Measurements from ENCODE around the gene SEZ6. TPM values are rescaled to one million over a fixed set of nuclear protein-coding genes. Genes with fewer than 3 reads are reported as not detected.

Gene SEZ6
- total and polyA plus RNA-seq, 7 donors: 0.36 to 0.99 (median 0.54) TPM; not detected in 3

- H3K36me3 ChIP-seq: peaks cover 51 to 70% (median 58%) of the 10 kb centered on the region in 4 donors
- TF ChIP-seq EP300 (IDR thresholded peaks at IDR 0.05) (no peak), POLR2A (IDR thresholded peaks at IDR 0.05) (no peak), POLR2AphosphoS5 (IDR thresholded peaks at IDR 0.05) (peak in 2 of 4 donors; percentile 20 to 63)
- TF ChIP-seq, protein P1, sequence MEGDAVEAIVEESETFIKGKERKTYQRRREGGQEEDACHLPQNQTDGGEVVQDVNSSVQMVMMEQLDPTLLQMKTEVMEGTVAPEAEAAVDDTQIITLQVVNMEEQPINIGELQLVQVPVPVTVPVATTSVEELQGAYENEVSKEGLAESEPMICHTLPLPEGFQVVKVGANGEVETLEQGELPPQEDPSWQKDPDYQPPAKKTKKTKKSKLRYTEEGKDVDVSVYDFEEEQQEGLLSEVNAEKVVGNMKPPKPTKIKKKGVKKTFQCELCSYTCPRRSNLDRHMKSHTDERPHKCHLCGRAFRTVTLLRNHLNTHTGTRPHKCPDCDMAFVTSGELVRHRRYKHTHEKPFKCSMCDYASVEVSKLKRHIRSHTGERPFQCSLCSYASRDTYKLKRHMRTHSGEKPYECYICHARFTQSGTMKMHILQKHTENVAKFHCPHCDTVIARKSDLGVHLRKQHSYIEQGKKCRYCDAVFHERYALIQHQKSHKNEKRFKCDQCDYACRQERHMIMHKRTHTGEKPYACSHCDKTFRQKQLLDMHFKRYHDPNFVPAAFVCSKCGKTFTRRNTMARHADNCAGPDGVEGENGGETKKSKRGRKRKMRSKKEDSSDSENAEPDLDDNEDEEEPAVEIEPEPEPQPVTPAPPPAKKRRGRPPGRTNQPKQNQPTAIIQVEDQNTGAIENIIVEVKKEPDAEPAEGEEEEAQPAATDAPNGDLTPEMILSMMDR (IDR thresholded peaks at IDR 0.05): no peak
- intact Hi-C loops (cut with DNase I): no loop called here
- no peaks in the 10 kb centered on the region for H3K27me3 ChIP-seq
- peak overlapping the region; percentile 72 to 88 (median 84) for H3K27ac ChIP-seq
- H3K4me3 ChIP-seq: no peak overlapping the region
- peak; percentile 87 for DNase-seq
- peaks cover 0 to 37% (median 34%) of the 10 kb centered on the region in 4 donors for H3K4me1 ChIP-seq
- 49 to 66% methylated on average over 6 of the region's 6 CpGs for WGBS, 2 donors
- no peaks in the 10 kb centered on the region for H3K9me3 ChIP-seq
Observed at GRCh38 chr17:28908640-28909167, 97.1 kb downstream of the SEZ6 start.

DNA sequence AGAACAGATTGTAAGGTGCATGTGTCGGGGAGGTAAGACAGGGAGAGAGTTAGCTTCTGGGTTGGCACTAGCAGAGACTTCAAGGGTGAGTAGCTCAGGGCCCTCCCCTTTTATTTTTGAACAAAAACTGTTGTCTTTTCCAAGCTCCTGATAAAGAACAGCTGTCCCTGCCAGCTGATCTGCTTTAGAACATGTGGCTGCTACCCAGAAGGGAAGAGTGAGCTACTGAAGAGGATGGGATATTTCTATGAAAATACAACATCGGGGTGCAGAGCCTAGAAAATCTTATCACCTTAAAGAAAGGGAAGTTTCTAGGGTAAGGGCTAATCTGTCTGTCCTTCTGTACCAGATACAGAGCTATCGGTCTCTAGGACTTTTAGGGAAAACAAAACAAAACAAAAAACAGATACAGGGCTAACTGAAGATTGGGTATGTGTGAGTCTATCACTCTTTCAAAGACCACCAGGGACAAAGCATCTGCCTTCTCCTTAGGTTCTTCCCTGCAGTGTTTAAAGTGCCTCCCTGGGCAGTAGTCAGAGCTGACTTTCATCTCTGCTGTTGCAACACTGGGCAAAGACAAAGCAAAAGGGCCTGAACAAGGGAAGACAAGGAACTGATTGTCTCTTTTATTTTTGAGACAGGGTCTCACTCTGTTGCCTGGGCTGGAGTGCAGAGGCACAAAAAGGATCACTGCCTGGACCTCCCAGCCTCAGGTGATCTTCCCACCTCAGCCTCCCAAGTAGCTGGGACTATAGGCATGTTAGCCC, 97.9 kb downstream of the SEZ6 start:
- H3K27ac ChIP-seq: peak overlapping the region; percentile 72 to 88 (median 84)

DNA sequence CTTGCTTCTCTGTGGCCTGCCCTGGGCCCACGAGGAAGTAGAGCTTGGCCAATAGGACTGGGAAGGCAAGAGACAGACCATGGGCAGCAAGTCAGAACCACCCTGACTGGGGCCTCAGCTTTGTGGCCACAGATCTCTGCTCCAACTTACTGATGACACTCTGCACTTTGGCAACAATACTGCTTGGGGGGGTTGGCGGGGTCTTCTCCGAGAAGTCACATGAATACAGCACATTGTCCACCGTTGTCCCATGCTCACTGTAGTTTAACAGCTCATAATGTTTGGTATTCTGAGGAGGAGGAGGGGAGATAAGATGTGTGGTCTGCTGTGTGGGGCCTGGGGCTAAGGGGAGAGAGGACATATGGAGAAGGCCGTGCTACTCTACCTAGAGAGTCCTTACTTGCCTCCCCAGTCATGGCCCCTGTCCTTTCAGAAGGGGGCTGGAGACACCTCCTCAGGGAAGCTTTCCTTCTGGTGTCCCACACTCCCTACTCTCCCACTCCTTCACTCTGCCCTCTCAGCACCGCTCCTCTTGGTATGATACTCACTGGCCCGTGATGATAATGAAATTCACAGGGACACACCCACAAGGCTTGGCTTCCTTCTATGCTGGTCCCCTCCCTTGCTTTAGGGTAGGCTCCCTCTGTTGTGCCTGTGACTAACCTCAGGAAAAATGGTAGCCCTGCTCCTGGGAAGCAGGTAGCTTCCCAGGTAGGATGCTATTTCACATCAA, 99.0 kb downstream of the SEZ6 start:
- intact Hi-C loops (cut with DNase I): no loop called here

More for the DNA sequence above, 97.9 kb downstream of the SEZ6 start:
- H3K4me1 ChIP-seq: peaks cover 0 to 42% (median 39%) of the 10 kb centered on the region in 4 donors
- TF ChIP-seq POLR2A (IDR thresholded peaks at IDR 0.05) (no peak), POLR2AphosphoS5 (IDR thresholded peaks at IDR 0.05) (peak in 3 of 4 donors; percentile 17 to 42 (median 32))
- TF ChIP-seq, protein P1 (IDR thresholded peaks at IDR 0.05): no peak
- DNase-seq: no peak
- intact Hi-C loops (cut with DNase I): no loop called here
- no peak overlapping the region for H3K4me3 ChIP-seq
- 77 to 85% methylated on average over 3 of the region's 3 CpGs for WGBS, 2 donors
- no peaks in the 10 kb centered on the region for H3K27me3 ChIP-seq
- H3K36me3 ChIP-seq: peaks cover 43 to 62% (median 50%) of the 10 kb centered on the region in 4 donors
- H3K9me3 ChIP-seq: no peaks in the 10 kb centered on the region

GRCh38 chr17:28906276-28906675, 99.6 kb downstream of the SEZ6 start:
- intact Hi-C loops (cut with DNase I): no loop called here
- TF ChIP-seq, protein P1 (IDR thresholded peaks at IDR 0.05): no peak
- TF ChIP-seq POLR2A (IDR thresholded peaks at IDR 0.05) (no peak), POLR2AphosphoS5 (IDR thresholded peaks at IDR 0.05) (no peak), EP300 (IDR thresholded peaks at IDR 0.05) (no peak)
- peaks cover 27 to 46% (median 34%) of the 10 kb centered on the region in 4 donors for H3K36me3 ChIP-seq

More for the DNA sequence above, 99.0 kb downstream of the SEZ6 start:
- DNase-seq: peak; percentile 20
- peaks cover 0 to 48% (median 44%) of the 10 kb centered on the region in 4 donors for H3K4me1 ChIP-seq
- H3K4me3 ChIP-seq: no peak overlapping the region
- no peaks in the 10 kb centered on the region for H3K9me3 ChIP-seq
- no peak for TF ChIP-seq EP300 (IDR thresholded peaks at IDR 0.05)
- TF ChIP-seq POLR2AphosphoS5 (IDR thresholded peaks at IDR 0.05): no peak
- TF ChIP-seq POLR2A (IDR thresholded peaks at IDR 0.05): no peak
- TF ChIP-seq, protein P1 (IDR thresholded peaks at IDR 0.05): no peak
- H3K27me3 ChIP-seq: no peaks in the 10 kb centered on the region
- peak overlapping the region; percentile 72 to 88 (median 84) for H3K27ac ChIP-seq
- H3K36me3 ChIP-seq: peaks cover 33 to 52% (median 40%) of the 10 kb centered on the region in 4 donors
- WGBS, 2 donors: 66 to 76% methylated on average over 7 of the region's 7 CpGs

More at GRCh38 chr17:28906276-28906675, 99.6 kb downstream of the SEZ6 start:
- peak overlapping the region in 3 of 4 donors; percentile 72 to 88 (median 84) for H3K27ac ChIP-seq
- no peaks in the 10 kb centered on the region for H3K9me3 ChIP-seq
- H3K4me1 ChIP-seq: peaks cover 0 to 52% (median 48%) of the 10 kb centered on the region in 4 donors
- DNase-seq: no peak
- H3K27me3 ChIP-seq: no peaks in the 10 kb centered on the region
- 87 to 89% methylated on average over 9 of the region's 9 CpGs for WGBS, 2 donors
- H3K4me3 ChIP-seq: no peak overlapping the region

Other genes starting within 250 kb of the SEZ6 start
- gene FAM222B, start 163.2 kb downstream of the SEZ6 start, total RNA-seq: 10 to 100 TPM in 1 of 4 donors, 1 to 10 TPM in 3; 5.0 to 11.9 (median 7.2) TPM
- gene FAM222B, start 163.2 kb downstream of the SEZ6 start, polyA plus RNA-seq: 10 to 100 TPM; 15.3 to 16.2 (median 15.6) TPM
- gene ERAL1, start 151.0 kb downstream of the SEZ6 start, total RNA-seq: 10 to 100 TPM; 20.2 to 41.9 (median 30.3) TPM
- 10 to 100 TPM; 27.0 to 43.2 (median 41.7) TPM for gene ERAL1, start 151.0 kb downstream of the SEZ6 start, polyA plus RNA-seq
- gene FLOT2, start 108.3 kb downstream of the SEZ6 start, total RNA-seq: 10 to 100 TPM; 38.5 to 72.5 (median 52.4) TPM
- 10 to 100 TPM; 27.3 to 91.8 (median 36.6) TPM for gene FLOT2, start 108.3 kb downstream of the SEZ6 start, polyA plus RNA-seq
- 1 to 10 TPM; 3.2 to 8.4 (median 3.9) TPM for gene DHRS13, start 103.0 kb downstream of the SEZ6 start, total RNA-seq
- gene DHRS13, start 103.0 kb downstream of the SEZ6 start, polyA plus RNA-seq: 10 to 100 TPM in 1 of 3 donors, 1 to 10 TPM in 2; 2.1 to 15.0 (median 3.0) TPM
- gene PHF12, start 54.5 kb downstream of the SEZ6 start, total RNA-seq: 10 to 100 TPM; 39.1 to 54.3 (median 45.2) TPM
- 10 to 100 TPM in 2 of 3 donors, 1 to 10 TPM in 1; 6.9 to 24.7 (median 13.8) TPM for gene PHF12, start 54.5 kb downstream of the SEZ6 start, polyA plus RNA-seq
- gene PIPOX, start 37.1 kb upstream of the SEZ6 start, total RNA-seq: 10 to 100 TPM in 3 of 4 donors, 1 to 10 TPM in 1; 6.4 to 20.5 (median 11.4) TPM
- gene PIPOX, start 37.1 kb upstream of the SEZ6 start, polyA plus RNA-seq: 1 to 10 TPM in 1 of 3 donors, under 1 TPM in 1, not detected in 1; 0.71 to 1.2 TPM
- gene MYO18A, start 174.4 kb upstream of the SEZ6 start, total RNA-seq: 10 to 100 TPM; 28.2 to 90.3 (median 53.4) TPM
- 10 to 100 TPM; 24.0 to 92.6 (median 39.8) TPM for gene MYO18A, start 174.4 kb upstream of the SEZ6 start, polyA plus RNA-seq
- not detected for gene CRYBA1, start 240.8 kb upstream of the SEZ6 start, total RNA-seq
- not detected for gene CRYBA1, start 240.8 kb upstream of the SEZ6 start, polyA plus RNA-seq